Esophagus squamous epithelium (tissue), 5 donors: ENCODE data around the gene GOLGA8Q. TPM values are rescaled to one million over a fixed set of nuclear protein-coding genes. Genes with fewer than 3 reads are reported as not detected.
"Not testable (repeated sequence)": the region's sequence is repeated elsewhere in the genome, so short reads cannot be mapped to it uniquely, and the experiment has no call there.

ENCODE experiments used
- DNase-seq: peaks from one replicate; lab custom pipeline; 2025; lab: John Stamatoyannopoulos, UW
- H3K27ac ChIP-seq, 4 donors: fragments of 200-600 bp; sonication (generic); one replicate each; pipeline ENCODE4 v1.5.1; 2016 to 2019; ENCODE audit warnings: mild to moderate bottlenecking in 1 of 4
- H3K27me3 ChIP-seq, 4 donors: fragments of 200-600 bp; sonication (generic); 1 replicate in 3 of 4; 2 replicates in 1 of 4; pipeline versions ENCODE4 v1.5.1 to v1.6.0; 2017 to 2021; ENCODE audit warnings: antibody characterized with exemption in 1 of 4
- H3K36me3 ChIP-seq, 3 donors: fragments of 200-600 bp; sonication (generic); one replicate each; pipeline ENCODE4 v1.5.1; 2016 to 2019
- H3K4me1 ChIP-seq, 3 donors: fragments of 200-600 bp; sonication (generic); one replicate each; pipeline ENCODE4 v1.5.1; 2017 to 2019
- H3K4me3 ChIP-seq, 4 donors: fragments of 200-600 bp; sonication (generic); 1 replicate in 3 of 4; 2 replicates in 1 of 4; pipeline ENCODE4 v1.5.1; 2016 to 2019; ENCODE audit warnings: mild to moderate bottlenecking in 2 of 4, moderate library complexity in 1 of 4
- H3K9me3 ChIP-seq, 3 donors: fragments of 200-600 bp; sonication (generic); one replicate each; pipeline ENCODE4 v1.5.1; 2016 to 2019
- WGBS, 2 donors: methylation state at CpG; one replicate each; pipeline ENCODE4 v1.1.5; 2018; 5-methylcytosine and 5-hydroxymethylcytosine counted together
- intact Hi-C: fragments of 100-400 bp; cut with DNase I; formaldehyde crosslinking; loops from one replicate; pipeline ENCODE4 v1.15.0; 2022
- total RNA-seq, 4 donors: library from RNA; depleted of rRNA; stranded (reverse); fragments of >200 nt; gene quantifications; one replicate each; pipeline ENCODE4 v1.1.0, GENCODE V29; 2016
- TF ChIP-seq, protein P1 (sequence below), 6 experiments: fragments of 450-650 bp in 4 of 6; fragments of 200-600 bp in 2 of 6; sonication (generic) in 2 of 6; IDR thresholded peaks; one replicate each; pipeline ENCODE4 v1.5.1; 2016 to 2019; ENCODE audit warnings: antibody characterized with exemption in 6 of 6, mild to moderate bottlenecking in 4 of 6, moderate library complexity in 4 of 6
- donor health status: DM: yes; HTN: yes; CAD: no.

The GOLGA8Q gene, protein sequence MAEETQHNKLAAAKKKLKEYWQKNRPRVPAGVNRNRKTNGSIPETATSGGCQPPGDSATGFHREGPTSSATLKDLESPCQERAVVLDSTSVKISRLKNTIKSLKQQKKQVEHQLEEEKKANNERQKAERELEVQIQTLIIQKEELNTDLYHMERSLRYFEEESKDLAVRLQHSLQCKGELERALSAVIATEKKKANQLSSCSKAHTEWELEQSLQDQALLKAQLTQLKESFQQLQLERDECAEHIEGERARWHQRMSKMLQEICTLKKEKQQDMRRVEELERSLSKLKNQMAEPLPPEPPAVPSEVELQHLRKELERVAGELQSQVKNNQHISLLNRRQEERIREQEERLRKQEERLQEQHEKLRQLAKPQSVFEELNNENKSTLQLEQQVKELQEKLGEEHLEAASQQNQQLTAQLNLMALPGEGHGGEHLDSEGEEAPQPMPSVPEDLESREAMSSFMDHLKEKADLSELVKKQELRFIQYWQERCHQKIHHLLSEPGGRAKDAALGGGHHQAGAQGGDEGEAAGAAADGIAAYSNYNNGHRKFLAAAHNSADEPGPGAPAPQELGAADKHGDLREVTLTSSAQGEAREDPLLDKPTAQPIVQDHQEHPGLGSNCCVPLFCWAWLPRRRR
- total RNA-seq = 1 to 10 TPM in 2 of 4 donors, under 1 TPM in 1, not detected in 1; 0.32 to 2.3 (median 1.1) TPM

DNA sequence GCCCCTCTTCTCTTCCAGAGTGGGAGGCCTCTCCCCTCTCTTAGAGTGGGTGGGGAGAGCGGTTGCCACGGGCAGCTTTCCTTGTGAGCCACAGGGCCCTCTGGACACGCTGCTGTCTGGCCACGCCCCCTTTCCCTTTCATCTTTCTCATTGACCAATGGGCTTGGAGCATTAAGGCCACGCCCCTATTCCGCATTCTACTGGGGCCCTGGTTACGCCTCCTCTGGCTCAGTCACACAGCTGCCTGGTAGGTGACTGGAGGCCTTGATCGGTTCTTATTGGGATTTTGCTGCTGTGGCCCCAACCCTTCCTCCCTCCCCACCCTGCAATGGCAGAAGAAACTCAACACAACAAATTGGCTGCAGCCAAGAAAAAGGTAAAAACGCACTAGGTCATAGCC is at the start of gene GOLGA8Q:
TSS of gene GOLGA8Q (plus strand) at position 301 of the 400 bp plus-strand sequence. CDS start at position 329, 28 bp downstream.
- DNase-seq, H3K27me3 ChIP-seq, H3K4me1 ChIP-seq, H3K36me3 ChIP-seq, intact Hi-C loops, H3K27ac ChIP-seq, H3K9me3 ChIP-seq, H3K4me3 ChIP-seq: not testable (repeated sequence)
- 93% methylated on average over 3 of the region's 9 CpGs; no CpG with 5 or more reads in 1 of the 2 donors for WGBS, 2 donors

DNA sequence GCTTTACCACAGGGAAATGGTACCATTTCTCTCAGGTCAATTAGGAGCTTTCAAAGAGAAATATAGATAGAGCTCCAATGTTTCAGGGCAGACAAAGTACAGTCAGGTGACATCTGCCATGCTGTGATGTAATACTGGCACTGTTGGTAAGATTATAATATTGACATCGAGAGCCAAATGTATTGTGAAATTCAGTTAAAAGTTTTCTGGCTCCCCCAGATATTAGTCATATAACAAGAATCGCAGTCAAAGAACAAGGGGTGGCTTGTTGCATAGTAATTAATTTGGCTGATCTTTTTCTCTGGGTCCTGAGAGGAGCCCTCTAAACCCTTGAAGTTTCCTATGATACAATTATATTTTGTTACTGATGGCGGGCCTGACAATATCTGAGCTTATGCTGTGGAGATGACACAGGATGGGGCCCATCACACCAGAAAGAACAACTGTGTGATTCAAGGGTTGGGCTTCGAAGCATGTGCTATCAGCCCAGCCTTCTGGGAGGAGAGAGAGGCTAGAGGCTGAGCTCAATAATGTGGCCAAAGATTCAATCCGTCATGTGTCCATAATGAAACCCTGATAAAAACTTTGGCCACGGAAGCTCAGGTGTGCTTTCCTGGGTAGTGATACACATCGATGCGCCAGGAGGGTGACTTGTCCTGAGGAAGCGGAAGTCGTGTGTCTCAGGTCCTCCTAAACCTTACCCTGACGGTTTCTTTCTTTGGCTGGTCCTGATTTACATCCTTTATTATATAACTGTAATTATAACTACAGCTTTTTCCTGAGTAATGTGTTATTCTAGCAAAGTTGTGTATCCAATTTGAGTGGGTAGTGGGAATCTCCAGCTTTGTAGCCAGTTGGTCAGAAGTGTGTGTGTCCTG is 48.7 kb upstream of the GOLGA8Q start:
- H3K27me3 ChIP-seq, H3K4me3 ChIP-seq, H3K27ac ChIP-seq, H3K9me3 ChIP-seq, H3K36me3 ChIP-seq, DNase-seq, intact Hi-C loops, H3K4me1 ChIP-seq: not testable (repeated sequence)
- WGBS, 2 donors = 77 to 98% methylated on average over 5 to 6 of the region's 11 CpGs

DNA sequence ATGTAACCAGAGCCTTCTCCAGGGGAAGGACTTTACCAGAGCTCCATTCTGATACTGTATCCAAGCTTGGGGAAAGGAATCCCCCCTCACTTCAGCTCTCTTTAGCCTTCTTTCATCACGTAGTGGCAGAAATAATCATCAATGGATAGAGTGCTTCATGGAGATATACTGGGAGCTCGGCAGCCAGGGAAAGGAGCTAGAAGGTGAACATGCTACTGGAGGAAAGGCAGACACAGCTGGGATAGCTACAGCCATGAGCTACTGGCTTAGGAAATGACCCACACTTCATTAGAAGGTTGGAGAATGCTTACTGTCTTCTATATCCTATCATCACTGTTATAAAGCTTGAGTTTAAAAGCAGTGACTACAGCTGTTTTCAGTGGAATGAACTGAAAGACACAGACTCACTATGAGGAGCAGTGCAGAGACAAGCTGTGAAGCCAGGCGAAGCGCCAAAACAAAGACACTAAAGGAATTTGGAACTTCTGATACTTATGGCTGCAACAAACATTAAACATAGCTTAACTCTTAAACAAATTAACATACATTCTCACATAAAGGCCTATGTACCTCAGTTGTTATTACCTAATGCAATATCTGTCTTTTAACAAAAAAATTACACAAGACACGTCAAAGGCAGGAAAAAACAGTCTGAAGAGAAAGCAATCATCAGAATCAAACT is 47.5 kb upstream of the GOLGA8Q start:
- H3K27me3 ChIP-seq, H3K9me3 ChIP-seq, H3K36me3 ChIP-seq, H3K4me1 ChIP-seq, H3K27ac ChIP-seq, H3K4me3 ChIP-seq, intact Hi-C loops, DNase-seq: not testable (repeated sequence)
- WGBS, 2 donors = 53 to 83% methylated on average over 2 of the region's 5 CpGs

DNA sequence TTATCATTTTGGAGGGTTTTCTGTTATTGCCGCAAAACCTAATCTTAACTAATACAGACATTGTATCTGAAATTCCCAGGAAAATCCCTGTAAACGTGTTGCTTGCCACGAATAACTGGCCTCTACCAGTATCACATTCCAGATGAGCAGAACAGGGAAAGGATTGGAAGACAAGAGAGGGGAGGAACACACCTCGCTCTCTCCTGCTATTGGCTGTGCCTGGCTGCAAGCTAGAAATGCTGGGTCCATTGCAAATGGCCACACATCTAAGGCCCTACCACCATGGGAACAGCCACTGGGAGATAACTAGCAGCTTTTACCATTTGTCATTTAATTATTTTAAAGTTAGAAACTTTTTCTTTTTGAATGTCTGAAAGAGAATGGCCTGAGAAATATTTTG is 37.3 kb upstream of the GOLGA8Q start:
- H3K27me3 ChIP-seq, H3K4me3 ChIP-seq, intact Hi-C loops, H3K4me1 ChIP-seq, H3K36me3 ChIP-seq, H3K27ac ChIP-seq, H3K9me3 ChIP-seq, DNase-seq: not testable (repeated sequence)
- no CpG with 5 or more reads among the region's 4 CpGs for WGBS, 2 donors

DNA sequence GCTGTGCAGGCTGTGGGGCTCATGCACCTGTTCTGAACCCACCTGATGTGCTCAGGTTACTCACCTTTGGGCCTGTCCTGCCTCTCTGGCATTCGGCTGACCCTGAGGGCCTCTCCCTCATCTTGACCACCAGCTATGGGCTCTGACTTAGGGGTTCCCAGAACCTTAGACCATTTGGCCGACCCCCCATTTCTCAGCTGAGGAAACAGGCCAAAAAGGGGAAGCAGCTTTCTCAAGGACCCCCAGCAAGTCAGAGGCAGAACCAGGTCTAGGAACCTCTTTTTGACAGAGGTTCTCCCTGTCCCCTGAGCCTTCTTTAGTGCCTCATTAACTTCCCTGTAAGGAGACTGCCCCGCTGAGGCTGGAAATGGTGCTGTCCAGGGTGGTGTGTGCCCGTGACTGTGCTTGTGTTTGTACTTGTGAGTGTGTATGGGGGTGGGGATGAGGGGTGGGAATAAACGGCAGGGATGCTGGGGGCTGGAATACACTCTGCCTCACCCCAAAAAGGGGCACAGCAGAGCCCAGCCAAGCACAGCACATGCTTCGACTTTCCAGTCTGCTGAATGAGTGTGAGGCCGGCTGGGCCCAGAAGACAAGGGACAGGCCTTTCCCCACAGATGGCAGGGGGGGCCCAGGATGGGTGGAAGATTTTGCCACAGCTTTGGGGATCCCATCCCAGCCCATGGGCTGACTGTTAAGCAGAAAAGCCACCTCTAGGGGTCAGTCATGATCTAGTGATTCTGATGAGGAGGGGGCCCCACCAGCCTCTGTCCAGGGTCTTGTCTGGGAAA is 28.2 kb upstream of the GOLGA8Q start:
- H3K27me3 ChIP-seq, intact Hi-C loops, H3K9me3 ChIP-seq, H3K27ac ChIP-seq, H3K4me3 ChIP-seq, H3K4me1 ChIP-seq, H3K36me3 ChIP-seq, DNase-seq: not testable (repeated sequence)
- no CpG with 5 or more reads among the region's 7 CpGs for WGBS, 2 donors

DNA sequence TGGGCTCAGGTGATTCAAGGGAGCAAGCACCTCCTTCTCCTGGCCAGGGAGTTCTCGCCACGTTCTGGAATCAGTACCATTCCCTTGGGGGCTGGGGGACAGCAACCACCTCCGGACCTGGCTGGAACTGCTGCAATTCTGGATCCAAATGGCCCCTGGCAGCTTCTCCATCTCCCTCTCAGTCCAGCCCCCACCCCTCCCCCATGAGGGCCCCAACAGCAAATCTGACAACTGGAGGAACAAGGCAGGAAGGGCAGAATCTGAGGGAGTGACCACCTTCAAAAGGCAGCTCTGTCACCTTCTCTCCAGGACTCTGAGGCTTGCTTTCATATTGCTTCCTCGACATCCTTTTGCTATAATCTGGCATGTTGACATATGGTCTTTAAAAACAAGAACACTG is 25.9 kb upstream of the GOLGA8Q start:
- H3K4me1 ChIP-seq, H3K27me3 ChIP-seq, H3K36me3 ChIP-seq, intact Hi-C loops, H3K27ac ChIP-seq, DNase-seq, H3K9me3 ChIP-seq, H3K4me3 ChIP-seq: not testable (repeated sequence)
- WGBS, 2 donors = no CpG with 5 or more reads among the region's 4 CpGs

DNA sequence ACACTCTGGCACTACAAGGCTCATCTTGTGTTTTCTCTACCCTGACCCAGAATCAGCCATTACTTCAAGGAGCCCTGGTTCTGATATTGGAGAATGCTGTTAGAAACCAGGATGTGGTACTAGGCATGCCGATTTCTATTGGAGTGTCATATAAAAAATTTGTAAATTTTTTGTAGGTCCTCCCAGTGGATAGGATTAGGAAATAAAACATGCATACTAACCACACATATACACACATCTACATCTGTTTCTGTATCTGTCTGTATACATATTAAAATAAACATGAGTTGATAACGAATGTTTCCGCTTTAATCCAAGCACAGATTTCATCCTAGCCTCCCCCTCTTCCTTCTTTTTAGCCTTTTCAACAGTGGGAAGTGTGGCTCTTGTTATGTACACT is 22.8 kb upstream of the GOLGA8Q start:
- H3K27me3 ChIP-seq, H3K36me3 ChIP-seq, H3K9me3 ChIP-seq, H3K4me3 ChIP-seq, DNase-seq, intact Hi-C loops, H3K27ac ChIP-seq, H3K4me1 ChIP-seq: not testable (repeated sequence)
- no CpG with 5 or more reads among the region's 3 CpGs for WGBS, 2 donors

DNA sequence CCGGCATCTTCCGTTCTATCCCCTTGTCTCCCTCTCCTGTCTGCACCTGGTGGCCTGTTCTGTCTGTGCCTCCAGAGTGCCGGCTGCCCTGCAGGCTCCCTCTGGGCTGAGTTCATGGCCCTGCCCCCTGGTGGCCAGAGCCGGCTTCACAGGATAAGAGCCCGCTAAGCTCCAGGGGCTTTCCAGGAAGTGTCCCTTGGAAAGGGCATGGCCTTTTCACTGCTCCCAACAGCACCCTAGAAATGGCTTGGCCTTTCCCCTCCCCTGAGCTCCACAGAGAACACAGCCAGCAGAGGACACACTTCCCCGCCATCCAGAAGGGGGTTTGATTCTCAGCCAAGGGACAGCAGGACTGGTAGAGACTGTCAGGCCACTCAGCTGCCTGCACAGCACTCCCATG is 15.1 kb downstream of the GOLGA8Q start:
- H3K9me3 ChIP-seq, H3K4me1 ChIP-seq, H3K27me3 ChIP-seq, H3K36me3 ChIP-seq, H3K4me3 ChIP-seq, intact Hi-C loops, H3K27ac ChIP-seq, DNase-seq: not testable (repeated sequence)
- TF ChIP-seq, protein P1, sequence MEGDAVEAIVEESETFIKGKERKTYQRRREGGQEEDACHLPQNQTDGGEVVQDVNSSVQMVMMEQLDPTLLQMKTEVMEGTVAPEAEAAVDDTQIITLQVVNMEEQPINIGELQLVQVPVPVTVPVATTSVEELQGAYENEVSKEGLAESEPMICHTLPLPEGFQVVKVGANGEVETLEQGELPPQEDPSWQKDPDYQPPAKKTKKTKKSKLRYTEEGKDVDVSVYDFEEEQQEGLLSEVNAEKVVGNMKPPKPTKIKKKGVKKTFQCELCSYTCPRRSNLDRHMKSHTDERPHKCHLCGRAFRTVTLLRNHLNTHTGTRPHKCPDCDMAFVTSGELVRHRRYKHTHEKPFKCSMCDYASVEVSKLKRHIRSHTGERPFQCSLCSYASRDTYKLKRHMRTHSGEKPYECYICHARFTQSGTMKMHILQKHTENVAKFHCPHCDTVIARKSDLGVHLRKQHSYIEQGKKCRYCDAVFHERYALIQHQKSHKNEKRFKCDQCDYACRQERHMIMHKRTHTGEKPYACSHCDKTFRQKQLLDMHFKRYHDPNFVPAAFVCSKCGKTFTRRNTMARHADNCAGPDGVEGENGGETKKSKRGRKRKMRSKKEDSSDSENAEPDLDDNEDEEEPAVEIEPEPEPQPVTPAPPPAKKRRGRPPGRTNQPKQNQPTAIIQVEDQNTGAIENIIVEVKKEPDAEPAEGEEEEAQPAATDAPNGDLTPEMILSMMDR (IDR thresholded peaks at IDR 0.05) = peak in 5 of 6 experiments; percentile 19 to 51 (median 36)
- WGBS, 2 donors = no CpG with 5 or more reads among the region's 6 CpGs

DNA sequence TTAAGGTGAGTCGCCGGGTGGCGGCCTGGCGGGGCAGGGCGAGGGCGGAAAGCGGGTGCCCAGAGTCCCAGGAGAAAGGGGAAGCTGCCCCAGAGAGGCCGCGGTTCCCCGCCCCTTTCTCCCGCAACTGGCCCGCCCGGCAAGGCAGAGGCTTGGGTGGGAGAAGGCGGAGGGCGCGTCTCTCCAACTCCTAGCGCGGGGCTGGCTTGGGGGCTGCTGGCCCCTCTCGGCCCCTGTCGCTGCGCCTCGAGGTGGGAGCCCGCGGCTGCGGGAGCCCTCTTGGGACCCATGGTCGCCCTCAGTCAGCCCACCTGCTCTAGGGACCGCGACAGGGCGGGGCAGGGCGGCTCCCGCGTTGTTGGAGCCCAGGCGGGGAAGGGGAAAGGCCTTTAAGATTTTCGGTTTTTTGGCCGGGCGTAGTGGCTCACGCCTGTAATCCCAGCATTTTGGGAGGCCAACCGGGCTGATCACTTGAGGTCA is 21.2 kb downstream of the GOLGA8Q start:
- H3K4me1 ChIP-seq, H3K36me3 ChIP-seq, H3K27me3 ChIP-seq, DNase-seq, intact Hi-C loops, H3K9me3 ChIP-seq, H3K27ac ChIP-seq: not testable (repeated sequence)
- no CpG with 5 or more reads among the region's 38 CpGs for WGBS, 2 donors
- H3K4me3 ChIP-seq = peak overlapping the region in 3 of 4 donors; percentile 31 to 61 (median 39)

DNA sequence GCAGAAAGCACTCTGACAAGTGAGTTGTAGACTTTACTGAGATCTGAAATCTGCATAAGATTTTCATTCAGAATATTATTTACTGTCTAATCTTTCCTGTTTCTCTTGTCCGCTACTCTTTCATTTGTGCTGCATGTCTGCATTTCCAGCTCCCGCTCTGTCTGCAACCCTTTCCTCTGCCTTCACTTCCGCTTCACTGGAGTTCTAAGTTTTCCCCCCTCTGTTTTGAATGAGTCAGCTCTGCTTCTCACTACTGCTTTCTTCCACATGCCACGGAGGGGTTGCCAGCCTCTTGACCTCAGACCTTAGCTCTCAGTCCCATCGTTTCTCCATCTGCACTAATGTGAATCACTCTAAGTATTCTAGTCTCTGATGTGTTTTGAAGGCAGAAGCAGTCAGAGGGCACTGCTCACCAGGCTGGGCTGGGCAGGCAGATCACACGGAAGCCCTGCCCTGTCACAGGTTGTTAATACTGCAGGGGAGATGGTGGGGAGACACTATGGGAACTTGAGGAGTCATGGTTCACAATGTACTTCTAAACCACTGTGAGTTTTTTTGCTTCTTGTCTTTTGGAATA is 27.6 kb downstream of the GOLGA8Q start:
- WGBS, 2 donors = no CpG with 5 or more reads among the region's 6 CpGs
- DNase-seq, H3K36me3 ChIP-seq: not testable (repeated sequence)

More for the DNA sequence above, 27.6 kb downstream of the GOLGA8Q start:
- H3K27me3 ChIP-seq, H3K27ac ChIP-seq, H3K9me3 ChIP-seq, H3K4me1 ChIP-seq, intact Hi-C loops, H3K4me3 ChIP-seq: not testable (repeated sequence)
